Adrenal gland (tissue), 12 donors: Measurements from ENCODE around the gene ANTXR2. TPM values are rescaled to one million over a fixed set of nuclear protein-coding genes. Genes with fewer than 3 reads are reported as not detected.

Experiments
- DNase-seq, 7 donors: peaks; one replicate each; pipeline ENCODE4 v3.0.0-alpha.2; 2019 to 2020
- H3K27ac ChIP-seq, 5 donors: fragments of 200-600 bp; sonication (generic) in 4 of 5; 1 replicate in 3 of 5; 2 replicates in 2 of 5; pipeline versions ENCODE4 v1.5.1 to v1.8.0; 2016 to 2020; ENCODE audit warnings: mild to moderate bottlenecking in 1 of 5
- H3K27me3 ChIP-seq: fragments of 200-600 bp; 2 replicates; pipeline ENCODE4 v1.8.0; 2021
- H3K36me3 ChIP-seq, 2 donors: fragments of 200-600 bp; replicated peaks in 1 of 2; 1 replicate in 1 of 2; 2 replicates in 1 of 2; pipeline versions ENCODE4 v1.5.1 to v1.8.0; 2018 to 2022
- H3K4me1 ChIP-seq, 2 donors: fragments of 200-600 bp; replicated peaks in 1 of 2; 1 replicate in 1 of 2; 2 replicates in 1 of 2; pipeline versions ENCODE4 v1.5.1 to v1.8.0; 2018 to 2021
- H3K4me3 ChIP-seq, 4 donors: fragments of 200-600 bp; sonication (generic) in 3 of 4; one replicate each; pipeline ENCODE4 v1.5.1; 2016 to 2018
- H3K9me3 ChIP-seq, 3 donors: fragments of 200-600 bp; sonication (generic) in 1 of 3; replicated peaks in 1 of 3; 1 replicate in 2 of 3; 2 replicates in 1 of 3; pipeline versions ENCODE4 v1.5.1 to v1.8.0; 2016 to 2021
- POLR2A ChIP-seq, 2 donors: fragments of 450-650 bp; IDR thresholded peaks; one replicate each; pipeline ENCODE4 v1.6.1; 2017; ENCODE audit warnings: antibody characterized with exemption in 2 of 2, mild to moderate bottlenecking in 2 of 2, moderate library complexity in 1 of 2
- WGBS, 4 donors: extraction: QIAGEN DNeasy Blood & Tissue Kit in 2 of 4; methylation state at CpG; one replicate each; pipeline versions ENCODE4 v1.1.5 to v1.1.7; 2013 to 2017; 5-methylcytosine and 5-hydroxymethylcytosine counted together
- intact Hi-C, 2 donors: fragments of 100-400 bp; cut with DNase I; formaldehyde crosslinking; loops; one replicate each; pipeline versions ENCODE4 v1.14.1 to v1.15.0; 2022 to 2023
- polyA plus RNA-seq, 3 donors: library from polyadenylated mRNA; stranded (reverse); fragments of 200-250 nt in 2 of 3; fragments of 350-450 nt in 1 of 3; fragmentation: Illumina TruSeq in 1 of 3; extraction: RNeasy Lipid Tissue Mini Kit (QIAGEN cat#74804) in 1 of 3; gene quantifications; one replicate each; pipeline ENCODE4 v1.2.3, GENCODE V29; 2013 to 2014
- total RNA-seq, 9 donors: library from RNA; depleted of rRNA in 4 of 9; stranded (reverse); fragments of >200 nt in 4 of 9; fragments of 120-200 nt in 1 of 9; fragmentation: NEBNext Ultra II Directional in 1 of 9; extraction: Animal tissue kit (Norgen Biotek cat#: 25700) in 1 of 9; gene quantifications; one replicate each; pipeline versions ENCODE4 v1.1.0 to v1.2.4, GENCODE V29; 2013 to 2023
- TF ChIP-seq, protein P1 (sequence below), 6 experiments: fragments of 450-650 bp in 4 of 6; fragments of 200-600 bp in 2 of 6; sonication (generic) in 1 of 6; IDR thresholded peaks; 1 replicate in 5 of 6; 2 replicates in 1 of 6; pipeline versions ENCODE4 v1.5.1 to v1.8.0; 2016 to 2021; ENCODE audit warnings: antibody characterized with exemption in 6 of 6, mild to moderate bottlenecking in 2 of 6, moderate library complexity in 1 of 6
- donor health status: healthy with polysubstance abuse.
- donor health status: Bipolar disorder and iron deficiency.
- donor health status: DM: yes; HTN: yes; CAD: no.
- donor health status: DM: no; HTN: no; CAD: no.
- donor health status: DM: no; HTN: no; CAD: no.
- donor health status: DM: yes; HTN: yes; CAD: no.

ANTXR2 gene
- total and polyA plus RNA-seq, 12 donors: 8.4 to 96.6 (median 57.7) TPM

DNA sequence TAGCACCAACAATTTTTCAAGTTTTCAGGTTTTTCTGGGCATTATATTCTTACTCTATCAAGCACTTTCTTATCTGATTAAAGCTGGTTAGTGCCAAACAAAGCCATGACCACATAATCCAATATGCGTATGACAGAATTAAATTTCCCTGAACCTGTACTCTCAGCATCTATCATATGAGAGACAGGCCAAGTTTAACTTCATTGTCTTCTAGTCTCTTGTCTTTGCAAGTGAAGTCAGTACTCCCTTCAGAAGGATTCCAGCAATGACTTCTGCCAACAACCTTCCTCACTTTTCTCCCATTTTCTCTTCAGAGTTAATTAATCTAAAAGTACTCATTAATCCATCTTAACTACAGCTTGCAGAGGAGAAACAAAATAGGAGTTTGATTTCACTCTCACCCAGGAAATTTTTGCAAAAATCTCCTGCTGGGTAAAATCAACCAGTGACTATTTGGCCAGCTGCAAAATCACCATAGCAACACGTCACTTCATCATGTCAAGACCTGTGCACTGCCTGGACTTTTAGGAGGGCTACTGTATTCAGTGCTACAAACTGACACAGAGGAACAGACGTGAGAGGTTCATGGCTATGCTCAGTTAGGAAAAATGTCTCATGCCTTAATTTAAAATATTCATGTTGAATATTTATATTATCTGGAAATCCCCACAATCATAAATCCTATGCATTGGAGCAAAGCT lies 208.4 kb downstream of the ANTXR2 start:
- Histone ChIP-seq H3K27ac (no peak overlapping the region), H3K36me3 (no peaks in the 10 kb centered on the region), H3K4me1 (no peaks in the 10 kb centered on the region), H3K9me3 (no peaks in the 10 kb centered on the region), H3K27me3 (no peaks in the 10 kb centered on the region), H3K4me3 (no peak overlapping the region)
- TF ChIP-seq, protein P1, sequence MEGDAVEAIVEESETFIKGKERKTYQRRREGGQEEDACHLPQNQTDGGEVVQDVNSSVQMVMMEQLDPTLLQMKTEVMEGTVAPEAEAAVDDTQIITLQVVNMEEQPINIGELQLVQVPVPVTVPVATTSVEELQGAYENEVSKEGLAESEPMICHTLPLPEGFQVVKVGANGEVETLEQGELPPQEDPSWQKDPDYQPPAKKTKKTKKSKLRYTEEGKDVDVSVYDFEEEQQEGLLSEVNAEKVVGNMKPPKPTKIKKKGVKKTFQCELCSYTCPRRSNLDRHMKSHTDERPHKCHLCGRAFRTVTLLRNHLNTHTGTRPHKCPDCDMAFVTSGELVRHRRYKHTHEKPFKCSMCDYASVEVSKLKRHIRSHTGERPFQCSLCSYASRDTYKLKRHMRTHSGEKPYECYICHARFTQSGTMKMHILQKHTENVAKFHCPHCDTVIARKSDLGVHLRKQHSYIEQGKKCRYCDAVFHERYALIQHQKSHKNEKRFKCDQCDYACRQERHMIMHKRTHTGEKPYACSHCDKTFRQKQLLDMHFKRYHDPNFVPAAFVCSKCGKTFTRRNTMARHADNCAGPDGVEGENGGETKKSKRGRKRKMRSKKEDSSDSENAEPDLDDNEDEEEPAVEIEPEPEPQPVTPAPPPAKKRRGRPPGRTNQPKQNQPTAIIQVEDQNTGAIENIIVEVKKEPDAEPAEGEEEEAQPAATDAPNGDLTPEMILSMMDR (IDR thresholded peaks at IDR 0.05): no peak
- TF ChIP-seq POLR2A (IDR thresholded peaks at IDR 0.05): no peak
- 54 to 72% (median 69%) methylated on average over 3 of the region's 3 CpGs for WGBS, 4 donors
- intact Hi-C loops: no loop called here
- DNase-seq: no peak

DNA sequence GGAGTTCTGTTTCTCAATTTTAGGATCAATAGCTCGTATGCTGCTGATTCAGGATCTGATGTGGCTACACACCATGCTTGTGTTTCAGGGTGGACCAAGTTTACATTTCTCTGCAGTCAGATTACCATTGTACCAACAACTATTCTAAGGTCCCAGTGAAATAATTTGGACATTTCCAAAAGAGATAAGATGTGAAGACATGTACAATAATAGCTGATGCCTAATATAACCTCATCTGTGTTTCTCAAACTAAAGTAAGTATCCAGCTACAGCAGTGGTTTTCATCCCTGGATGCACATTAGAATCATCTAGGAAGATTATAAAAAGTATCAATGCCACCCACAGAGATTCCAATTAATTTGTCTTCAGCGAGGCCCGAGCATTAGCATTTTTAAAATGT lies 209.7 kb downstream of the ANTXR2 start:
- DNase-seq: no peak
- intact Hi-C loops: no loop called here
- H3K4me1 ChIP-seq: no peaks in the 10 kb centered on the region
- no peak overlapping the region for H3K27ac ChIP-seq
- 75 to 84% (median 83%) methylated on average over 3 of the region's 3 CpGs for WGBS, 4 donors
- TF ChIP-seq, protein P1 (IDR thresholded peaks at IDR 0.05): no peak
- no peak for TF ChIP-seq POLR2A (IDR thresholded peaks at IDR 0.05)
- H3K27me3 ChIP-seq: no peaks in the 10 kb centered on the region
- no peaks in the 10 kb centered on the region for H3K36me3 ChIP-seq
- no peaks in the 10 kb centered on the region for H3K9me3 ChIP-seq
- H3K4me3 ChIP-seq: no peak overlapping the region

DNA sequence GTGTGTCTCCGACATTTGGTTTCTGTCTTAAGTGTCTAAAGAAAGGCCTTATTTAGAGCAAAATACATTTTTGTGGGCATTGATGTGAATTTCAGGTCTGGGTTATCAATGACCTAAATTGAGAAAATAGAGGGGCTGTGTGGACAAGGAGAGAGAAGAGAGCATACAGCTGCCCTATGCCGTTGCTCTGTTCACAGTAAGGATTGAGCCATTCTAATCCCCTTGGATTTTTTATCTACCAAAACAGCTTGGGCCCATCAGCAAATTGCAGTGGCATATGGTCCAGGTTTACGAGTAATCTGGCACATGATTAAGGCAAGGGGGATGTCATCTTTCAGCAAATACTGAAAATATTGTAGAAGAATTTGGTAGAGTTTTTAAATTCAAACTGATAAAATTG lies 210.2 kb downstream of the ANTXR2 start:
- no peak for DNase-seq
- H3K4me3 ChIP-seq: no peak overlapping the region
- H3K4me1 ChIP-seq: no peaks in the 10 kb centered on the region
- intact Hi-C loops: no loop called here
- no peaks in the 10 kb centered on the region for H3K36me3 ChIP-seq
- TF ChIP-seq, protein P1 (IDR thresholded peaks at IDR 0.05): no peak
- no peak for TF ChIP-seq POLR2A (IDR thresholded peaks at IDR 0.05)
- no peak overlapping the region for H3K27ac ChIP-seq
- no peaks in the 10 kb centered on the region for H3K9me3 ChIP-seq
- WGBS, 4 donors: 65 to 79% (median 73%) methylated on average over 3 of the region's 3 CpGs
- H3K27me3 ChIP-seq: no peaks in the 10 kb centered on the region

DNA sequence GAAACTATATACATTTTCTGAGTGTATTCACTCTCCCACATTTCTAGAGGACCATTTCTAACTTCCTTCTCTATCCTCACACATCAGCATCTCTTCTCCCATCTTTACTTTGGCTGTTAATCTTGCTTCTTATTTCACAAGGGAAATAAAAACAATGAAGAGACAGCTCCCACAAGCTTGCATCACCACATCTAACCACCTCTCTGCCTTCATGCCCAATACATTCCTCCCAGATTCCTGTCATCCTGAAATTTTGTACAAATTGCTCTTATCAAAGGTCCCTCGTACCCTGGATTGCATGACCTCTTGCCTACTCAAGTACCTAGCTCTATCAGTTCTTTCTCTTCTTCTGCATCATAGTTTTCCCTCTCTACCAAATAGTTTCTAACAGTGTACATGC lies 215.2 kb downstream of the ANTXR2 start:
- 51 to 68% (median 59%) methylated on average over 1 of the region's 1 CpG for WGBS, 4 donors
- Histone ChIP-seq H3K4me1 (peaks cover 0 to 9% of the 10 kb centered on the region in 2 donors), H3K27ac (no peak overlapping the region), H3K4me3 (no peak overlapping the region), H3K9me3 (no peaks in the 10 kb centered on the region), H3K36me3 (no peaks in the 10 kb centered on the region), H3K27me3 (no peaks in the 10 kb centered on the region)
- TF ChIP-seq, protein P1 (IDR thresholded peaks at IDR 0.05): no peak
- TF ChIP-seq POLR2A (IDR thresholded peaks at IDR 0.05): no peak
- DNase-seq: no peak
- intact Hi-C loops: no loop called here
